PC-9 (cell line): Measurements from ENCODE around the gene RALBP1. TPM values are rescaled to one million over a fixed set of nuclear protein-coding genes. Genes with fewer than 3 reads are reported as not detected.
A peak's percentile ranks its signal among the peaks of the same experiment; 100 is the strongest.

Experiments
- BruUV-seq: library from RNA; stranded (reverse); fragments of 400-500 nt; replicated peaks from 2 replicates; lab custom pipeline; 2021; lab: Mats Ljungman, UMichigan
- CTCF ChIA-PET: fragments of 300-600 bp; sonication (Branson Sonifier 250); formaldehyde crosslinking; loops from one replicate; lab custom pipeline; 2022; ENCODE audit warnings: antibody characterized with exemption; lab: Charles Lee
- POLR2A ChIA-PET: fragments of 300-600 bp; sonication (Branson Sonifier 250); formaldehyde crosslinking; loops from one replicate; lab custom pipeline; 2022; ENCODE audit warnings: antibody characterized with exemption; ENCODE audit not compliant: unreplicated experiment; lab: Charles Lee
- DNase-seq, 2 experiments: peaks; one replicate each; pipeline versions ENCODE4 v3.0.0 to v3.0.0-alpha.2; 2015 to 2022; ENCODE audit warnings: mixed read lengths in 1 of 2
- H2AFZ ChIP-seq: fragments of 200-600 bp; sonication (generic); 2 replicates; pipeline ENCODE4 v1.8.1; 2017; ENCODE audit warnings: antibody characterized with exemption
- H3F3A ChIP-seq: fragments of 200-600 bp; sonication (generic); 2 replicates; pipeline ENCODE4 v1.8.1; 2017; ENCODE audit warnings: antibody characterized with exemption, mild to moderate bottlenecking, low read depth; ENCODE audit not compliant: insufficient read depth
- H3K27ac ChIP-seq: fragments of 200-600 bp; sonication (generic); 2 replicates; pipeline ENCODE4 v1.6.1; 2016; ENCODE audit warnings: mixed run types
- H3K27me3 ChIP-seq: fragments of 200-600 bp; sonication (generic); 2 replicates; pipeline ENCODE4 v1.6.1; 2016; ENCODE audit warnings: low read depth, mixed run types; ENCODE audit not compliant: insufficient read depth
- H3K36me3 ChIP-seq: fragments of 200-600 bp; sonication (generic); 2 replicates; pipeline ENCODE4 v1.6.1; 2016; ENCODE audit warnings: low read depth, mixed run types
- H3K4me1 ChIP-seq: fragments of 200-600 bp; sonication (generic); replicated peaks from 2 replicates; pipeline ENCODE4 v1.6.1; 2016; ENCODE audit warnings: mixed run types; ENCODE audit not compliant: insufficient read depth
- H3K4me2 ChIP-seq: fragments of 200-600 bp; sonication (generic); 2 replicates; pipeline ENCODE4 v1.6.1; 2017; ENCODE audit warnings: mixed run types
- H3K4me3 ChIP-seq: fragments of 200-600 bp; sonication (generic); 2 replicates; pipeline ENCODE4 v1.6.1; 2016; ENCODE audit warnings: mixed run types
- H3K79me2 ChIP-seq: fragments of 200-600 bp; sonication (generic); 2 replicates; pipeline ENCODE4 v1.6.1; 2017; ENCODE audit warnings: low read depth, mixed run types
- H3K9me2 ChIP-seq: fragments of 200-600 bp; sonication (generic); 2 replicates; pipeline ENCODE4 v1.8.1; 2017; ENCODE audit warnings: mild to moderate bottlenecking; ENCODE audit not compliant: insufficient read depth
- H3K9me3 ChIP-seq: fragments of 200-600 bp; sonication (generic); 2 replicates; pipeline ENCODE4 v1.8.1; 2016; ENCODE audit warnings: low read depth; ENCODE audit not compliant: insufficient read depth
- H4K20me1 ChIP-seq: fragments of 200-600 bp; sonication (generic); 2 replicates; pipeline ENCODE4 v1.8.1; 2017; ENCODE audit not compliant: insufficient read depth
- CTCF ChIP-seq: fragments of 200-600 bp; sonication (generic); conservative IDR thresholded peaks from 2 replicates; pipeline ENCODE4 v1.6.1; 2017; ENCODE audit warnings: mixed run types, antibody characterized with exemption, mild to moderate bottlenecking, moderate library complexity
- EZH2 ChIP-seq: fragments of 200-600 bp; sonication (generic); IDR thresholded peaks from 2 replicates; pipeline ENCODE4 v1.8.0; 2017; ENCODE audit warnings: antibody characterized with exemption, low read depth
- intact Hi-C: fragments of 100-400 bp; cut with micrococcal nuclease; formaldehyde crosslinking; loops from one replicate; pipeline ENCODE4 v1.10.0; 2022; ENCODE audit not compliant: unreplicated experiment
- total RNA-seq: library from RNA; stranded (reverse); gene quantifications from 2 replicates; pipeline ENCODE4 v1.2.3, GENCODE V29; 2021

RALBP1 gene
- total RNA-seq, 1 experiment from 2014 or later, result 95.0 TPM

- Histone ChIP-seq H3K27ac (no peak overlapping the region), H3K9me2 (no peaks in the 10 kb centered on the region), H3K4me1 (peaks cover 26% of the 10 kb centered on the region), H3F3A (peaks cover 10% of the 10 kb centered on the region), H3K36me3 (no peaks in the 10 kb centered on the region), H2AFZ (no peak overlapping the region), H3K4me2 (no peak overlapping the region), H3K4me3 (no peak overlapping the region), H3K9me3 (peaks cover 4% of the 10 kb centered on the region; the same call in 1 of the 2 replicates), H3K27me3 (no peaks in the 10 kb centered on the region), H3K79me2 (peaks cover 80% of the 10 kb centered on the region), H4K20me1 (no peaks in the 10 kb centered on the region)
- BruUV-seq, result no TSS peak
- TF ChIP-seq CTCF, result no peak
- no peak for TF ChIP-seq EZH2
- CTCF ChIA-PET, result no interaction called here
- intact Hi-C loops, result loop anchor here (5.0 kb wide), 1 partner anchor 161 kb away; no protein-coding TSS in a partner anchor
- POLR2A ChIA-PET, result no interaction called here
- no peak for DNase-seq
Observed at GRCh38 chr18:9508446-9509025, 33.2 kb downstream of the RALBP1 start.

GRCh38 chr18:9513971-9514512 lies 38.7 kb downstream of the RALBP1 start:
- peak; percentile 55 to 96 for DNase-seq
- H3K9me3 ChIP-seq, result no peaks in the 10 kb centered on the region
- H3K27me3 ChIP-seq, result no peaks in the 10 kb centered on the region
- H3K79me2 ChIP-seq, result peaks cover 49% of the 10 kb centered on the region
- ChIA-PET POLR2A (interaction anchor here (0.6 to 0.8 kb wide), 3 partner anchors 29 to 47 kb away, joined by 5 to 11 read pairs (median 7); partner anchors contain the start of gene RALBP1), CTCF (interaction anchor here (0.5 to 0.8 kb wide), 3 partner anchors 20 to 151 kb away, joined by 3 to 5 read pairs (median 3); no protein-coding TSS in a partner anchor)
- H3K27ac ChIP-seq, result peak overlapping the region; percentile 62
- peak overlapping the region; percentile 35 for H3K4me2 ChIP-seq
- no TSS peak for BruUV-seq
- peaks cover 31% of the 10 kb centered on the region for H3K4me1 ChIP-seq
- H2AFZ ChIP-seq, result no peak overlapping the region
- H3K4me3 ChIP-seq, result no peak overlapping the region
- no peak for TF ChIP-seq EZH2
- no peak for TF ChIP-seq CTCF
- no peaks in the 10 kb centered on the region for H3K9me2 ChIP-seq
- H3F3A ChIP-seq, result peaks cover 21% of the 10 kb centered on the region
- no peaks in the 10 kb centered on the region for H3K36me3 ChIP-seq
- H4K20me1 ChIP-seq, result no peaks in the 10 kb centered on the region; the same call in 1 of the 2 replicates
- intact Hi-C loops, result loop anchor here (1.0 to 2.0 kb wide), 3 partner anchors 39 to 378 kb away; partner anchors contain the start of genes ANKRD12 and RALBP1

GRCh38 chr18:9516437-9517064 lies 41.2 kb downstream of the RALBP1 start:
- H3K9me2 ChIP-seq, result no peaks in the 10 kb centered on the region
- POLR2A ChIA-PET, result no interaction called here
- no peak overlapping the region for H3K27ac ChIP-seq
- H3F3A ChIP-seq, result peaks cover 21% of the 10 kb centered on the region
- H3K79me2 ChIP-seq, result peaks cover 36% of the 10 kb centered on the region
- no peaks in the 10 kb centered on the region for H3K27me3 ChIP-seq
- H3K4me1 ChIP-seq, result peaks cover 29% of the 10 kb centered on the region
- TF ChIP-seq EZH2 (no peak), CTCF (peak; percentile 90)
- DNase-seq, result no peak
- H3K4me2 ChIP-seq, result no peak overlapping the region
- peaks cover 2% of the 10 kb centered on the region; the same call in 1 of the 2 replicates for H3K36me3 ChIP-seq
- CTCF ChIA-PET, result interaction anchor here (0.6 to 1.5 kb wide), 6 partner anchors 40 to 443 kb away, joined by 3 to 9 read pairs (median 3); no protein-coding TSS in a partner anchor
- no peaks in the 10 kb centered on the region; the same call in 1 of the 2 replicates for H4K20me1 ChIP-seq
- intact Hi-C loops, result loop anchor here (1.0 to 2.0 kb wide), 2 partner anchors 150 to 444 kb away; no protein-coding TSS in a partner anchor
- BruUV-seq, result no TSS peak
- no peak overlapping the region for H3K4me3 ChIP-seq
- no peaks in the 10 kb centered on the region for H3K9me3 ChIP-seq
- H2AFZ ChIP-seq, result no peak overlapping the region
